WTC11 (cell line): ENCODE data around the gene TMEM217. TPM values are rescaled to one million over a fixed set of nuclear protein-coding genes. Genes with fewer than 3 reads are reported as not detected.

Source experiments
- ATAC-seq: fragments of 200-7000 bp; cut with Tn5 transposase; 2 replicates; pipeline ENCODE4 v1.10.0; 2021; ENCODE audit warnings: mild to moderate bottlenecking, moderate library complexity
- CTCF ChIA-PET: fragments of 300-600 bp; sonication (Branson Sonifier 250); formaldehyde crosslinking; loops from one replicate; lab custom pipeline; 2021; ENCODE audit warnings: antibody characterized with exemption; lab: Charles Lee
- POLR2A ChIA-PET: fragments of 350-600 bp; sonication (Branson Sonifier 250); formaldehyde crosslinking; loops from one replicate; lab custom pipeline; 2021; ENCODE audit warnings: antibody characterized with exemption; lab: Charles Lee
- DNase-seq: peaks from one replicate; pipeline ENCODE4 v3.0.0; 2021; ENCODE audit warnings: low spot score
- H3K27ac Mint-ChIP-seq: 2 replicates; pipeline ENCODE4 v1.8.0; 2021; ENCODE audit warnings: mixed read lengths
- H3K27me3 Mint-ChIP-seq: 2 replicates; pipeline ENCODE4 v1.8.0; 2021; ENCODE audit warnings: low read depth, mild to moderate bottlenecking, moderate library complexity, mixed read lengths
- H3K36me3 Mint-ChIP-seq: 2 replicates; pipeline ENCODE4 v1.8.0; 2021; ENCODE audit warnings: mixed read lengths
- H3K4me1 Mint-ChIP-seq: 2 replicates; pipeline ENCODE4 v1.8.0; 2022; ENCODE audit warnings: mixed read lengths
- H3K4me3 Mint-ChIP-seq: 2 replicates; pipeline ENCODE4 v1.8.0; 2021; ENCODE audit warnings: mild to moderate bottlenecking, moderate library complexity, mixed read lengths
- H3K9me3 Mint-ChIP-seq: 2 replicates; pipeline ENCODE4 v1.8.0; 2021; ENCODE audit warnings: mixed read lengths
- AR ChIP-seq: fragments of 250-450 bp; sonication (Bioruptor Pico); IDR thresholded peaks from 2 replicates; pipeline ENCODE4 v1.9.0; 2021; ENCODE audit warnings: mild to moderate bottlenecking
- ATF1 ChIP-seq: sonication (generic); formaldehyde crosslinking; IDR thresholded peaks from 2 replicates; pipeline ENCODE4 v1.8.1; 2023; ENCODE audit warnings: mild to moderate bottlenecking, moderate library complexity, missing genetic modification reagents
- CREB1 ChIP-seq: sonication (generic); formaldehyde crosslinking; IDR thresholded peaks from 2 replicates; pipeline ENCODE4 v1.8.0; 2023; ENCODE audit warnings: mild to moderate bottlenecking, missing genetic modification reagents
- GABPB1 ChIP-seq: sonication (generic); formaldehyde crosslinking; IDR thresholded peaks from 2 replicates; pipeline ENCODE4 v1.8.1; 2023; ENCODE audit warnings: mild to moderate bottlenecking, missing genetic modification reagents
- MXD4 ChIP-seq: fragments of 250-450 bp; sonication (Bioruptor Pico); IDR thresholded peaks from 2 replicates; pipeline ENCODE4 v1.8.0; 2021; ENCODE audit warnings: mild to moderate bottlenecking, moderate library complexity, borderline replicate concordance
- NFATC4 ChIP-seq: fragments of 250-450 bp; sonication (Bioruptor Pico); IDR thresholded peaks from 2 replicates; pipeline ENCODE4 v1.9.0; 2021; ENCODE audit warnings: mild to moderate bottlenecking
- NFYB ChIP-seq: sonication (generic); formaldehyde crosslinking; conservative IDR thresholded peaks from 2 replicates; pipeline ENCODE4 v1.8.0; 2022; ENCODE audit warnings: low read depth, missing genetic modification reagents
- NR1H2 ChIP-seq: sonication (generic); formaldehyde crosslinking; IDR thresholded peaks from 2 replicates; pipeline ENCODE4 v1.9.0; 2021; ENCODE audit warnings: mild to moderate bottlenecking, moderate library complexity, missing genetic modification reagents
- OVOL2 ChIP-seq: fragments of 250-450 bp; sonication (Bioruptor Pico); IDR thresholded peaks from 2 replicates; pipeline ENCODE4 v1.9.0; 2021; ENCODE audit warnings: mild to moderate bottlenecking, borderline replicate concordance
- STAT6 ChIP-seq: sonication (generic); formaldehyde crosslinking; conservative IDR thresholded peaks from 2 replicates; pipeline ENCODE4 v1.8.1; 2023; ENCODE audit warnings: mild to moderate bottlenecking, low read depth, missing genetic modification reagents, moderate library complexity
- TCF7 ChIP-seq: sonication (generic); formaldehyde crosslinking; IDR thresholded peaks from 2 replicates; pipeline ENCODE4 v1.8.0; 2022; ENCODE audit warnings: mild to moderate bottlenecking, low read depth, missing genetic modification reagents, moderate library complexity
- TP53 ChIP-seq: sonication (generic); formaldehyde crosslinking; IDR thresholded peaks from 2 replicates; pipeline ENCODE4 v1.8.1; 2023; ENCODE audit warnings: mild to moderate bottlenecking, missing genetic modification reagents
- ZBTB43 ChIP-seq: sonication (generic); formaldehyde crosslinking; IDR thresholded peaks from 2 replicates; pipeline ENCODE4 v1.8.1; 2023; ENCODE audit warnings: mild to moderate bottlenecking, missing genetic modification reagents
- ZNF138 ChIP-seq: sonication (generic); formaldehyde crosslinking; conservative IDR thresholded peaks from 2 replicates; pipeline ENCODE4 v1.8.1; 2022; ENCODE audit warnings: mild to moderate bottlenecking, moderate library complexity, missing genetic modification reagents
- ZNF396 ChIP-seq: fragments of 250-450 bp; sonication (Bioruptor Pico); IDR thresholded peaks from 2 replicates; pipeline ENCODE4 v1.8.0; 2021; ENCODE audit warnings: mild to moderate bottlenecking, moderate library complexity, borderline replicate concordance
- ZNF423 ChIP-seq: fragments of 250-450 bp; sonication (Bioruptor Pico); IDR thresholded peaks from 2 replicates; pipeline ENCODE4 v2.1.2; 2022; ENCODE audit warnings: mild to moderate bottlenecking, moderate library complexity
- ZNF425 ChIP-seq: fragments of 250-450 bp; sonication (Bioruptor Pico); conservative IDR thresholded peaks from 2 replicates; pipeline ENCODE4 v1.9.0; 2021; ENCODE audit warnings: mild to moderate bottlenecking
- total RNA-seq: library from RNA; stranded (reverse); gene quantifications from 3 replicates; pipeline ENCODE4 v1.2.3, GENCODE V29; 2021
- TF ChIP-seq, protein P1 (sequence below): fragments of 250-450 bp; sonication (Bioruptor Pico); IDR thresholded peaks from 2 replicates; pipeline ENCODE4 v2.1.2; 2022; ENCODE audit warnings: mild to moderate bottlenecking, moderate library complexity
- TF ChIP-seq, protein P2 (sequence below): sonication (generic); formaldehyde crosslinking; IDR thresholded peaks from 2 replicates; pipeline ENCODE4 v1.8.0; 2023; ENCODE audit warnings: mild to moderate bottlenecking, missing genetic modification reagents
- TF ChIP-seq, protein P3 (sequence below): fragments of 250-450 bp; sonication (Bioruptor Pico); IDR thresholded peaks from 2 replicates; pipeline ENCODE4 v1.8.0; 2021; ENCODE audit warnings: mild to moderate bottlenecking

TMEM217 gene
- total RNA-seq, 1 experiment from 2014 or later, result 0.61 TPM

- Mint-ChIP-seq H3K27me3 (no peaks in the 10 kb centered on the region), H3K27ac (no peak overlapping the region), H3K36me3 (no peaks in the 10 kb centered on the region; the same call in 1 of the 2 replicates), H3K9me3 (peaks cover 5% of the 10 kb centered on the region), H3K4me3 (no peak overlapping the region), H3K4me1 (peaks cover 15% of the 10 kb centered on the region)
- ATAC-seq, result no peak
- ChIA-PET CTCF (no interaction called here), POLR2A (no interaction called here)
- TF ChIP-seq, protein P1, sequence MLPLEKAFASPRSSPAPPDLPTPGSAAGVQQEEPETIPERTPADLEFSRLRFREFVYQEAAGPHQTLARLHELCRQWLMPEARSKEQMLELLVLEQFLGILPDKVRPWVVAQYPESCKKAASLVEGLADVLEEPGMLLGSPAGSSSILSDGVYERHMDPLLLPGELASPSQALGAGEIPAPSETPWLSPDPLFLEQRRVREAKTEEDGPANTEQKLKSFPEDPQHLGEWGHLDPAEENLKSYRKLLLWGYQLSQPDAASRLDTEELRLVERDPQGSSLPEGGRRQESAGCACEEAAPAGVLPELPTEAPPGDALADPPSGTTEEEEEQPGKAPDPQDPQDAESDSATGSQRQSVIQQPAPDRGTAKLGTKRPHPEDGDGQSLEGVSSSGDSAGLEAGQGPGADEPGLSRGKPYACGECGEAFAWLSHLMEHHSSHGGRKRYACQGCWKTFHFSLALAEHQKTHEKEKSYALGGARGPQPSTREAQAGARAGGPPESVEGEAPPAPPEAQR (CRISPR knock-in tag), result no peak
- no peak for TF ChIP-seq NFYB
- TF ChIP-seq NR1H2 (CRISPR knock-in tag), result no peak
- TF ChIP-seq OVOL2 (CRISPR knock-in tag), result no peak
- TF ChIP-seq TP53, result no peak
- no peak for TF ChIP-seq ZNF423 (CRISPR knock-in tag)
- TF ChIP-seq ATF1 (CRISPR knock-in tag), result no peak
- no peak for TF ChIP-seq CREB1 (CRISPR knock-in tag)
- no peak for TF ChIP-seq ZNF396
- no peak for TF ChIP-seq ZBTB43 (CRISPR knock-in tag)
- TF ChIP-seq NFATC4 (CRISPR knock-in tag), result no peak
- no peak for TF ChIP-seq STAT6
- TF ChIP-seq TCF7 (CRISPR knock-in tag), result no peak
- TF ChIP-seq, protein P2, sequence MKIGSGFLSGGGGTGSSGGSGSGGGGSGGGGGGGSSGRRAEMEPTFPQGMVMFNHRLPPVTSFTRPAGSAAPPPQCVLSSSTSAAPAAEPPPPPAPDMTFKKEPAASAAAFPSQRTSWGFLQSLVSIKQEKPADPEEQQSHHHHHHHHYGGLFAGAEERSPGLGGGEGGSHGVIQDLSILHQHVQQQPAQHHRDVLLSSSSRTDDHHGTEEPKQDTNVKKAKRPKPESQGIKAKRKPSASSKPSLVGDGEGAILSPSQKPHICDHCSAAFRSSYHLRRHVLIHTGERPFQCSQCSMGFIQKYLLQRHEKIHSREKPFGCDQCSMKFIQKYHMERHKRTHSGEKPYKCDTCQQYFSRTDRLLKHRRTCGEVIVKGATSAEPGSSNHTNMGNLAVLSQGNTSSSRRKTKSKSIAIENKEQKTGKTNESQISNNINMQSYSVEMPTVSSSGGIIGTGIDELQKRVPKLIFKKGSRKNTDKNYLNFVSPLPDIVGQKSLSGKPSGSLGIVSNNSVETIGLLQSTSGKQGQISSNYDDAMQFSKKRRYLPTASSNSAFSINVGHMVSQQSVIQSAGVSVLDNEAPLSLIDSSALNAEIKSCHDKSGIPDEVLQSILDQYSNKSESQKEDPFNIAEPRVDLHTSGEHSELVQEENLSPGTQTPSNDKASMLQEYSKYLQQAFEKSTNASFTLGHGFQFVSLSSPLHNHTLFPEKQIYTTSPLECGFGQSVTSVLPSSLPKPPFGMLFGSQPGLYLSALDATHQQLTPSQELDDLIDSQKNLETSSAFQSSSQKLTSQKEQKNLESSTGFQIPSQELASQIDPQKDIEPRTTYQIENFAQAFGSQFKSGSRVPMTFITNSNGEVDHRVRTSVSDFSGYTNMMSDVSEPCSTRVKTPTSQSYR (CRISPR knock-in tag), result no peak
- no peak for TF ChIP-seq MXD4 (CRISPR knock-in tag)
- no peak for TF ChIP-seq ZNF138 (CRISPR knock-in tag)
- no peak for TF ChIP-seq GABPB1 (CRISPR knock-in tag)
- TF ChIP-seq, protein P3, sequence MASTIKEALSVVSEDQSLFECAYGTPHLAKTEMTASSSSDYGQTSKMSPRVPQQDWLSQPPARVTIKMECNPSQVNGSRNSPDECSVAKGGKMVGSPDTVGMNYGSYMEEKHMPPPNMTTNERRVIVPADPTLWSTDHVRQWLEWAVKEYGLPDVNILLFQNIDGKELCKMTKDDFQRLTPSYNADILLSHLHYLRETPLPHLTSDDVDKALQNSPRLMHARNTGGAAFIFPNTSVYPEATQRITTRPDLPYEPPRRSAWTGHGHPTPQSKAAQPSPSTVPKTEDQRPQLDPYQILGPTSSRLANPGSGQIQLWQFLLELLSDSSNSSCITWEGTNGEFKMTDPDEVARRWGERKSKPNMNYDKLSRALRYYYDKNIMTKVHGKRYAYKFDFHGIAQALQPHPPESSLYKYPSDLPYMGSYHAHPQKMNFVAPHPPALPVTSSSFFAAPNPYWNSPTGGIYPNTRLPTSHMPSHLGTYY (CRISPR knock-in tag), result no peak
- no peak for TF ChIP-seq AR
- no peak for TF ChIP-seq ZNF425 (CRISPR knock-in tag)
- no peak for DNase-seq
Measured at GRCh38 chr6:37232430-37233017, 25.4 kb downstream of the TMEM217 start.
